Skin of body (tissue), 2 donors: Measurements from ENCODE around the gene THSD8. TPM values are rescaled to one million over a fixed set of nuclear protein-coding genes. Genes with fewer than 3 reads are reported as not detected.

Experiments
- small RNA-seq: library from RNA; depleted of rRNA; stranded (forward); fragments of <200 nt; gene quantifications from one replicate; pipeline ENCODE3, GENCODE V24; 2014; ENCODE audit warnings: low replicate concordance
- total RNA-seq: library from RNA; depleted of rRNA; stranded (reverse); fragments of >200 nt; gene quantifications from one replicate; pipeline ENCODE4 v1.2.3, GENCODE V29; 2014

The THSD8 gene
- total RNA-seq, 1 donor from 2014 or later = 0.39 TPM

Small RNA genes within 50 kb of the gene (small RNA-seq; reads per million reads assigned to genes)
- gene MIR5684 = not detected
- gene MIR6794 = not detected

Other genes starting within 250 kb of the THSD8 start
- gene ZNF490, start 191.3 kb upstream of the THSD8 start, total RNA-seq = 4.5 TPM
- gene ZNF791, start 191.1 kb upstream of the THSD8 start, total RNA-seq = 18.1 TPM
- gene MAN2B1, start 135.3 kb upstream of the THSD8 start, total RNA-seq = 29.9 TPM
- gene WDR83, start 135.3 kb upstream of the THSD8 start, total RNA-seq = 4.6 TPM
- 42.4 TPM for gene DHPS, start 120.2 kb upstream of the THSD8 start, total RNA-seq
- not detected for gene GNG14, start 114.1 kb upstream of the THSD8 start, total RNA-seq
- gene FBXW9, start 105.4 kb upstream of the THSD8 start, total RNA-seq = 3.5 TPM
- gene TNPO2, start 78.1 kb upstream of the THSD8 start, total RNA-seq = 31.6 TPM
- gene TRIR, start 67.4 kb upstream of the THSD8 start, total RNA-seq = 98.1 TPM
- 36.6 TPM for gene GET3, start 64.6 kb upstream of the THSD8 start, total RNA-seq
- 0.99 TPM for gene BEST2, start 50.3 kb upstream of the THSD8 start, total RNA-seq
- 31.8 TPM for gene HOOK2, start 26.5 kb upstream of the THSD8 start, total RNA-seq
- 151 TPM for gene JUNB, start 10.6 kb upstream of the THSD8 start, total RNA-seq
- gene PRDX2, start 269 bp upstream of the THSD8 start, total RNA-seq = 164 TPM
- 7.2 TPM for gene RNASEH2A, start 4.5 kb downstream of the THSD8 start, total RNA-seq
- gene RTBDN, start 32.5 kb downstream of the THSD8 start, total RNA-seq = not detected
- 0.49 TPM for gene MAST1, start 36.4 kb downstream of the THSD8 start, total RNA-seq
- 14.1 TPM for gene DNASE2, start 79.4 kb downstream of the THSD8 start, total RNA-seq
- 1.7 TPM for gene KLF1, start 85.1 kb downstream of the THSD8 start, total RNA-seq
- 20.4 TPM for gene GCDH, start 89.1 kb downstream of the THSD8 start, total RNA-seq
- 0.39 TPM for gene SYCE2, start 117.2 kb downstream of the THSD8 start, total RNA-seq
- 21.6 TPM for gene FARSA, start 131.6 kb downstream of the THSD8 start, total RNA-seq
- gene CALR, start 136.5 kb downstream of the THSD8 start, total RNA-seq = 401 TPM
- 42.5 TPM for gene RAD23A, start 143.8 kb downstream of the THSD8 start, total RNA-seq
- 13.9 TPM for gene GADD45GIP1, start 155.2 kb downstream of the THSD8 start, total RNA-seq
- not detected for gene DAND5, start 167.5 kb downstream of the THSD8 start, total RNA-seq
- gene NFIX, start 193.4 kb downstream of the THSD8 start, total RNA-seq = 75.5 TPM